HEK293 (cell line): Measurements from ENCODE around the gene ZNF574.

Experiments
- ZSCAN4 ChIP-seq: fragments of 450-650 bp; formaldehyde crosslinking; IDR thresholded peaks from 2 replicates; pipeline ENCODE4 v1.5.1; 2017; ENCODE audit warnings: missing biosample characterization, missing genetic modification characterization
- TF ChIP-seq, protein P1 (sequence below): fragments of 450-650 bp; formaldehyde crosslinking; IDR thresholded peaks from 2 replicates; pipeline ENCODE4 v1.5.1; 2016; ENCODE audit warnings: missing biosample characterization, missing genetic modification characterization

GRCh38 chr19:42069619-42070351, 6.2 kb upstream of the ZNF574 start, which contains the start of gene GRIK5:
- TF ChIP-seq ZSCAN4 (tag by site-specific recombination): no peak
- TF ChIP-seq, protein P1, sequence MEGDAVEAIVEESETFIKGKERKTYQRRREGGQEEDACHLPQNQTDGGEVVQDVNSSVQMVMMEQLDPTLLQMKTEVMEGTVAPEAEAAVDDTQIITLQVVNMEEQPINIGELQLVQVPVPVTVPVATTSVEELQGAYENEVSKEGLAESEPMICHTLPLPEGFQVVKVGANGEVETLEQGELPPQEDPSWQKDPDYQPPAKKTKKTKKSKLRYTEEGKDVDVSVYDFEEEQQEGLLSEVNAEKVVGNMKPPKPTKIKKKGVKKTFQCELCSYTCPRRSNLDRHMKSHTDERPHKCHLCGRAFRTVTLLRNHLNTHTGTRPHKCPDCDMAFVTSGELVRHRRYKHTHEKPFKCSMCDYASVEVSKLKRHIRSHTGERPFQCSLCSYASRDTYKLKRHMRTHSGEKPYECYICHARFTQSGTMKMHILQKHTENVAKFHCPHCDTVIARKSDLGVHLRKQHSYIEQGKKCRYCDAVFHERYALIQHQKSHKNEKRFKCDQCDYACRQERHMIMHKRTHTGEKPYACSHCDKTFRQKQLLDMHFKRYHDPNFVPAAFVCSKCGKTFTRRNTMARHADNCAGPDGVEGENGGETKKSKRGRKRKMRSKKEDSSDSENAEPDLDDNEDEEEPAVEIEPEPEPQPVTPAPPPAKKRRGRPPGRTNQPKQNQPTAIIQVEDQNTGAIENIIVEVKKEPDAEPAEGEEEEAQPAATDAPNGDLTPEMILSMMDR (tag by site-specific recombination): no peak
